HEK293 (cell line): ENCODE results near the gene ARHGEF12.

Experiments used
- GLI2 ChIP-seq: fragments of 450-650 bp; formaldehyde crosslinking; IDR thresholded peaks from 2 replicates; pipeline ENCODE4; 2017; ENCODE audit warnings: missing biosample characterization, missing genetic modification characterization, low read depth, borderline replicate concordance
- KLF10 ChIP-seq: fragments of 450-650 bp; IDR thresholded peaks from 2 replicates; pipeline ENCODE4 v1.5.1; 2018; ENCODE audit warnings: missing biosample characterization, mild to moderate bottlenecking, missing genetic modification characterization
- KLF17 ChIP-seq: fragments of 450-650 bp; formaldehyde crosslinking; IDR thresholded peaks from 2 replicates; pipeline ENCODE4 v1.5.1; 2016; ENCODE audit warnings: missing biosample characterization, missing genetic modification characterization
- MEIS1 ChIP-seq: sonication (generic); formaldehyde crosslinking; IDR thresholded peaks from 2 replicates; pipeline ENCODE4 v1.8.1; 2022; ENCODE audit warnings: missing genetic modification reagents, mild to moderate bottlenecking, borderline replicate concordance
- WT1 ChIP-seq: fragments of 450-650 bp; formaldehyde crosslinking; IDR thresholded peaks from 2 replicates; pipeline ENCODE4 v1.5.1; 2016; ENCODE audit warnings: missing biosample characterization, missing genetic modification characterization
- YY1 ChIP-seq: fragments of 450-650 bp; formaldehyde crosslinking; IDR thresholded peaks from 2 replicates; pipeline ENCODE4 v1.5.1; 2018; ENCODE audit warnings: missing biosample characterization, missing genetic modification characterization
- ZNF202 ChIP-seq: fragments of 450-650 bp; formaldehyde crosslinking; IDR thresholded peaks from 2 replicates; pipeline ENCODE4 v1.5.1; 2016; ENCODE audit warnings: missing biosample characterization, missing genetic modification characterization, borderline replicate concordance
- ZNF354C ChIP-seq: fragments of 450-650 bp; formaldehyde crosslinking; IDR thresholded peaks from 2 replicates; pipeline ENCODE4 v1.5.1; 2016; ENCODE audit warnings: missing biosample characterization, missing genetic modification characterization, low read depth, borderline replicate concordance
- ZNF449 ChIP-seq: fragments of 450-650 bp; formaldehyde crosslinking; IDR thresholded peaks from 2 replicates; pipeline ENCODE4 v1.5.1; 2017; ENCODE audit warnings: missing biosample characterization, mild to moderate bottlenecking, missing genetic modification characterization, moderate library complexity
- ZNF596 ChIP-seq: fragments of 450-650 bp; IDR thresholded peaks from 2 replicates; pipeline ENCODE4 v1.5.0; 2018; ENCODE audit warnings: missing biosample characterization, mild to moderate bottlenecking, missing genetic modification characterization, moderate library complexity
- ZNF610 ChIP-seq: fragments of 450-650 bp; formaldehyde crosslinking; IDR thresholded peaks from 2 replicates; pipeline ENCODE4 v1.5.1; 2016; ENCODE audit warnings: missing biosample characterization, missing genetic modification characterization, borderline replicate concordance
- ZNF692 ChIP-seq: fragments of 450-650 bp; formaldehyde crosslinking; IDR thresholded peaks from 2 replicates; pipeline ENCODE4 v1.5.1; 2016; ENCODE audit warnings: missing biosample characterization, missing genetic modification characterization
- ZNF768 ChIP-seq: fragments of 450-650 bp; formaldehyde crosslinking; IDR thresholded peaks from 2 replicates; pipeline ENCODE4 v1.5.1; 2018; ENCODE audit warnings: missing biosample characterization, mild to moderate bottlenecking, missing genetic modification characterization
- ZNF791 ChIP-seq: fragments of 450-650 bp; formaldehyde crosslinking; IDR thresholded peaks from 2 replicates; pipeline ENCODE4 v1.5.1; 2016; ENCODE audit warnings: missing biosample characterization, missing genetic modification characterization
- ZNF792 ChIP-seq: fragments of 450-650 bp; formaldehyde crosslinking; IDR thresholded peaks from 2 replicates; pipeline ENCODE4 v1.5.1; 2016; ENCODE audit warnings: missing biosample characterization, missing genetic modification characterization
- TF ChIP-seq, protein P1 (sequence below): fragments of 450-650 bp; formaldehyde crosslinking; IDR thresholded peaks from 2 replicates; pipeline ENCODE4 v1.5.1; 2016; ENCODE audit warnings: missing biosample characterization, missing genetic modification characterization
- TF ChIP-seq, protein P2 (sequence below): fragments of 450-650 bp; formaldehyde crosslinking; IDR thresholded peaks from 2 replicates; pipeline ENCODE4 v1.5.1; 2016; ENCODE audit warnings: missing biosample characterization, missing genetic modification characterization
- TF ChIP-seq, protein P3 (sequence below): fragments of 450-650 bp; formaldehyde crosslinking; IDR thresholded peaks from 2 replicates; pipeline ENCODE4 v1.5.1; 2016; ENCODE audit warnings: missing biosample characterization, missing genetic modification characterization

ARHGEF12 gene

DNA sequence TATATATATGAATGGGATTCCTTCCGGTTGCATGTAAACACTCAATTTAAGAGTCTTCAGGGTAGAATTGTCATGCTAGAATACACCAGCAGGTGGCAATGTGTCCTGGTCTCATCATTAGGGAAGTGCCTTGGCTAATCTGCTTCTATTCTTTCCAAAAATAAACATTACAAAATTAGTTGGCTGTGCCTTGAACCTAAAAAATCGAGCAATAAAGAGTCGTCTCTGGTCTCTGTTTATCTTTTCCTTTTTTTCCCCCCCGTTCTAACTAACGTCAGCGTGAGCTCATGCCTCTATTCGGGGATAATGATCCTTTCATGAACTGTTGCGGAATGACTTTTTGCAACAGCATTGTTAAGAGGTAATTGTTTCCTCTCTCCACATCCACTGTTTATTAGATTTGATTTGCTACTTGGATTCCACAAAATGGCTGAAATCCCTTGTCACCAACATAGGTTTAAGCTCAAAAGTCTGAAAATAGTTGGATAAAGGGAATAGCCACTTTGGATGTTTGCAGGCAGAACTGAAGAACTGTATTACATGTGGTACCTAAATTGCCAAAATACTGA is 1.2 kb upstream of the ARHGEF12 start (continued):
- TF ChIP-seq, protein P1, sequence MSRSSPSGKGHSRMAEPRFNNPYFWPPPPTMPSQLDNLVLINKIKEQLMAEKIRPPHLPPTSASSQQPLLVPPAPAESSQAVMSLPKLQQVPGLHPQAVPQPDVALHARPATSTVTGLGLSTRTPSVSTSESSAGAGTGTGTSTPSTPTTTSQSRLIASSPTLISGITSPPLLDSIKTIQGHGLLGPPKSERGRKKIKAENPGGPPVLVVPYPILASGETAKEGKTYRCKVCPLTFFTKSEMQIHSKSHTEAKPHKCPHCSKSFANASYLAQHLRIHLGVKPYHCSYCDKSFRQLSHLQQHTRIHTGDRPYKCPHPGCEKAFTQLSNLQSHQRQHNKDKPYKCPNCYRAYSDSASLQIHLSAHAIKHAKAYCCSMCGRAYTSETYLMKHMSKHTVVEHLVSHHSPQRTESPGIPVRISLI (tag by site-specific recombination), result peak; percentile 97
- TF ChIP-seq KLF10 (tag by site-specific recombination) (peak; percentile 66; the same call in 1 of the 2 replicates), ZNF791 (no peak), YY1 (0 out of 2 replicates have a peak, but pooled peaks have one; percentile 43), ZNF792 (tag by site-specific recombination) (no peak), ZNF202 (tag by site-specific recombination) (no peak), ZNF768 (tag by site-specific recombination) (peak; percentile 67), ZNF596 (tag by site-specific recombination) (0 out of 2 replicates have a peak, but pooled peaks have one; percentile 22), ZNF449 (tag by site-specific recombination) (peak; percentile 35; the same call in 1 of the 2 replicates), ZNF610 (tag by site-specific recombination) (no peak), GLI2 (tag by site-specific recombination) (0 out of 2 replicates have a peak, but pooled peaks have one; percentile 12), KLF17 (tag by site-specific recombination) (peak; percentile 76), MEIS1 (CRISPR knock-in tag) (no peak), ZNF354C (no peak), ZNF692 (tag by site-specific recombination) (peak; percentile 74; the same call in 1 of the 2 replicates), WT1 (tag by site-specific recombination) (peak; percentile 47; the same call in 1 of the 2 replicates)
- TF ChIP-seq, protein P2, sequence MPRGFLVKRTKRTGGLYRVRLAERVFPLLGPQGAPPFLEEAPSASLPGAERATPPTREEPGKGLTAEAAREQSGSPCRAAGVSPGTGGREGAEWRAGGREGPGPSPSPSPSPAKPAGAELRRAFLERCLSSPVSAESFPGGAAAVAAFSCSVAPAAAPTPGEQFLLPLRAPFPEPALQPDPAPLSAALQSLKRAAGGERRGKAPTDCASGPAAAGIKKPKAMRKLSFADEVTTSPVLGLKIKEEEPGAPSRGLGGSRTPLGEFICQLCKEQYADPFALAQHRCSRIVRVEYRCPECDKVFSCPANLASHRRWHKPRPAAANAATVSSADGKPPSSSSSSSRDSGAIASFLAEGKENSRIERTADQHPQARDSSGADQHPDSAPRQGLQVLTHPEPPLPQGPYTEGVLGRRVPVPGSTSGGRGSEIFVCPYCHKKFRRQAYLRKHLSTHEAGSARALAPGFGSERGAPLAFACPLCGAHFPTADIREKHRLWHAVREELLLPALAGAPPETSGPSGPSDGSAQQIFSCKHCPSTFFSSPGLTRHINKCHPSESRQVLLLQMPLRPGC (tag by site-specific recombination), result peak; percentile 97
- TF ChIP-seq, protein P3, sequence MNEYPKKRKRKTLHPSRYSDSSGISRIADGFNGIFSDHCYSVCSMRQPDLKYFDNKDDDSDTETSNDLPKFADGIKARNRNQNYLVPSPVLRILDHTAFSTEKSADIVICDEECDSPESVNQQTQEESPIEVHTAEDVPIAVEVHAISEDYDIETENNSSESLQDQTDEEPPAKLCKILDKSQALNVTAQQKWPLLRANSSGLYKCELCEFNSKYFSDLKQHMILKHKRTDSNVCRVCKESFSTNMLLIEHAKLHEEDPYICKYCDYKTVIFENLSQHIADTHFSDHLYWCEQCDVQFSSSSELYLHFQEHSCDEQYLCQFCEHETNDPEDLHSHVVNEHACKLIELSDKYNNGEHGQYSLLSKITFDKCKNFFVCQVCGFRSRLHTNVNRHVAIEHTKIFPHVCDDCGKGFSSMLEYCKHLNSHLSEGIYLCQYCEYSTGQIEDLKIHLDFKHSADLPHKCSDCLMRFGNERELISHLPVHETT (tag by site-specific recombination), result peak; percentile 95
- TF ChIP-seq, all 188 proteins: peak for 56
